Measurements from ENCODE around the gene ZNF22. TPM values are rescaled to one million over a fixed set of nuclear protein-coding genes. Genes with fewer than 3 reads are reported as not detected.

ZNF22 gene
- total RNA-seq, 1 donor from 2014 or later: 1.6 TPM

GRCh38 chr10:44961931-44962750 lies 38.6 kb upstream of the ZNF22 start:
- no peak for DNase-seq (ENCODE audit: low spot score in 2 of 2)
- H3K4me1 ChIP-seq: peaks cover 18 to 52% of the 10 kb centered on the region in 2 donors
- H3K36me3 ChIP-seq: no peaks in the 10 kb centered on the region
- H3K27me3 ChIP-seq: no peaks in the 10 kb centered on the region
- no peak overlapping the region for H3K27ac ChIP-seq
- no peaks in the 10 kb centered on the region for H3K9me3 ChIP-seq
- intact Hi-C loops (cut with DNase I): no loop called here
- TF ChIP-seq, protein P1, sequence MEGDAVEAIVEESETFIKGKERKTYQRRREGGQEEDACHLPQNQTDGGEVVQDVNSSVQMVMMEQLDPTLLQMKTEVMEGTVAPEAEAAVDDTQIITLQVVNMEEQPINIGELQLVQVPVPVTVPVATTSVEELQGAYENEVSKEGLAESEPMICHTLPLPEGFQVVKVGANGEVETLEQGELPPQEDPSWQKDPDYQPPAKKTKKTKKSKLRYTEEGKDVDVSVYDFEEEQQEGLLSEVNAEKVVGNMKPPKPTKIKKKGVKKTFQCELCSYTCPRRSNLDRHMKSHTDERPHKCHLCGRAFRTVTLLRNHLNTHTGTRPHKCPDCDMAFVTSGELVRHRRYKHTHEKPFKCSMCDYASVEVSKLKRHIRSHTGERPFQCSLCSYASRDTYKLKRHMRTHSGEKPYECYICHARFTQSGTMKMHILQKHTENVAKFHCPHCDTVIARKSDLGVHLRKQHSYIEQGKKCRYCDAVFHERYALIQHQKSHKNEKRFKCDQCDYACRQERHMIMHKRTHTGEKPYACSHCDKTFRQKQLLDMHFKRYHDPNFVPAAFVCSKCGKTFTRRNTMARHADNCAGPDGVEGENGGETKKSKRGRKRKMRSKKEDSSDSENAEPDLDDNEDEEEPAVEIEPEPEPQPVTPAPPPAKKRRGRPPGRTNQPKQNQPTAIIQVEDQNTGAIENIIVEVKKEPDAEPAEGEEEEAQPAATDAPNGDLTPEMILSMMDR (IDR thresholded peaks at IDR 0.05): no peak
- H3K4me3 ChIP-seq: peak overlapping the region in 1 of 2 donors; percentile 93

- Histone ChIP-seq H3K27me3 (no peaks in the 10 kb centered on the region), H3K4me1 (peaks cover 25 to 61% of the 10 kb centered on the region in 2 donors), H3K4me3 (peak overlapping the region in 1 of 2 donors; percentile 31), H3K9me3 (no peaks in the 10 kb centered on the region), H3K36me3 (no peaks in the 10 kb centered on the region), H3K27ac (peak overlapping the region; percentile 30 to 82)
- TF ChIP-seq, protein P1 (IDR thresholded peaks at IDR 0.05): peak in 2 of 3 experiments; percentile 17 to 22
- DNase-seq (ENCODE audit: low spot score in 2 of 2): no peak
- intact Hi-C loops (cut with DNase I): no loop called here
Measured at GRCh38 chr10:44962870-44963738, 37.6 kb upstream of the ZNF22 start.

DNA sequence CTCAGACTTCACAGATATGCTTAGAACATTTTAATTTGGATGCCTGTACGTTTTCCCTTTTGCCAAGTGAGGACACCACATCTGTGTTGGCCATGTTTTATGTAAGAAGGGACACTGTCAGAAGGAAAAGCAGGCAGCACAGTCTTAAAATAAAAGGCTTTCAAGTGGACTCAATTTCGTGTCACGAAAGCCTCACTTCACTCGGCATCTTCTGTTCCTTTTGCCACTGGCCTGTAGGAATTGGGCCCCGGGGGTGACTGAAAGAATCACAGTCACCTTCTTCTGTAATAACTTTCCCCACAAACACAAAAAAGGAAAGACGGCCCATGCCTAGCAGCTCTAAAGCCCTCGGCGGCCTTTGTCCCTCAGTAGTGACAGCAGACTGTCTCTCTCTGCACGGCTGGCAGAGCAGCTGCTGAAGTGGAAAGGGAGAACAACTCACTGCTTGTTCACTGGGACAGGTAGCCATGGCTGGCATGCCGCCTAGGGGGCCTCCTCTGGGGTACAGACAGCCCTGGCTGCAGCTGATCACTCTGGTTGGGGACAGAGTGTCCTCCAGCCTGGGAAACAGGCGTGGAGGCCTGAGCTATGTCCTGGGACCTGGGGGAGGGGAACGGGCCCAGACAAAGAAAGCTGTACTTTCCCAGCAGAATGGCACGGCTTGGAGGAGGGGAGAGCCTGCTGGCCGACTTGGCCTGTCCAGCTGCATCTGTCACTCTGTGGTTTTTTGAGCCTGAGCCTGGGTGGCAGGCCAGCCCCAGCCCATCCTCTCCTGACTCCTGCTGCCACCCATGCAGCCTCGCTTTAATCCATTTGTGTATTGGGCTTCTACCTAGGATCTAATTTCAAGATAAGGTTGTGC lies 36.7 kb upstream of the ZNF22 start:
- no peaks in the 10 kb centered on the region for H3K27me3 ChIP-seq
- H3K4me1 ChIP-seq: peaks cover 29 to 61% of the 10 kb centered on the region in 2 donors
- peak overlapping the region; percentile 30 to 82 for H3K27ac ChIP-seq
- peak; percentile 64 to 70 for DNase-seq (ENCODE audit: low spot score in 2 of 2)
- H3K36me3 ChIP-seq: no peaks in the 10 kb centered on the region
- TF ChIP-seq, protein P1 (IDR thresholded peaks at IDR 0.05): no peak
- no peaks in the 10 kb centered on the region for H3K9me3 ChIP-seq
- peak overlapping the region in 1 of 2 donors; percentile 31 for H3K4me3 ChIP-seq
- intact Hi-C loops (cut with DNase I): no loop called here

GRCh38 chr10:44965104-44965503 lies 35.6 kb upstream of the ZNF22 start:
- Histone ChIP-seq H3K27ac (peak overlapping the region; percentile 39 to 82), H3K27me3 (no peaks in the 10 kb centered on the region), H3K9me3 (no peaks in the 10 kb centered on the region), H3K36me3 (peaks cover 0 to 9% of the 10 kb centered on the region in 2 donors), H3K4me1 (peaks cover 29 to 60% of the 10 kb centered on the region in 2 donors), H3K4me3 (no peak overlapping the region)
- no peak for DNase-seq (ENCODE audit: low spot score in 2 of 2)
- TF ChIP-seq, protein P1 (IDR thresholded peaks at IDR 0.05): no peak
- intact Hi-C loops (cut with DNase I): no loop called here

- Histone ChIP-seq H3K9me3 (no peaks in the 10 kb centered on the region), H3K27me3 (no peaks in the 10 kb centered on the region), H3K27ac (peak overlapping the region in 1 of 2 donors; percentile 82), H3K4me1 (peaks cover 29 to 54% of the 10 kb centered on the region in 2 donors), H3K4me3 (no peak overlapping the region), H3K36me3 (peaks cover 0 to 13% of the 10 kb centered on the region in 2 donors)
- no peak for DNase-seq (ENCODE audit: low spot score in 2 of 2)
- TF ChIP-seq, protein P1 (IDR thresholded peaks at IDR 0.05): no peak
- intact Hi-C loops (cut with DNase I): no loop called here
Measured at GRCh38 chr10:44965651-44966097, 35.0 kb upstream of the ZNF22 start.
